ENCODE data around the gene ARHGAP6. TPM values are rescaled to one million over a fixed set of nuclear protein-coding genes. Genes with fewer than 3 reads are reported as not detected.

The ARHGAP6 gene
- total and polyA plus RNA-seq, 2 experiments from 2014 or later: 0.26 to 0.59 TPM

- no peaks in the 10 kb centered on the region for H3K4me1 Mint-ChIP-seq
- Histone ChIP-seq H3K4me1 (ENCODE audit: insufficient read depth) (no peaks in the 10 kb centered on the region), H3K36me3 (ENCODE audit: insufficient read depth) (no peaks in the 10 kb centered on the region), H3K9me2 (ENCODE audit: insufficient read depth) (no peaks in the 10 kb centered on the region), H3K27me3 (ENCODE audit: insufficient read depth) (no peaks in the 10 kb centered on the region), H3K27ac (ENCODE audit: low read depth) (no peak overlapping the region), H3F3A (replicated peaks; ENCODE audit: low read depth) (no peaks in the 10 kb centered on the region), H4K20me1 (replicated peaks; ENCODE audit: insufficient read depth) (no peaks in the 10 kb centered on the region), H3K4me3 (no peak overlapping the region), H3K79me2 (replicated peaks; ENCODE audit: insufficient read depth) (no peaks in the 10 kb centered on the region), H2AFZ (no peak overlapping the region), H3K4me2 (no peak overlapping the region)
- H3K4me3 Mint-ChIP-seq: no peak overlapping the region
- H3K27me3 Mint-ChIP-seq (ENCODE audit: insufficient read depth, low read depth, poor library complexity): no peaks in the 10 kb centered on the region
- no peak overlapping the region for H3K27ac Mint-ChIP-seq
- no peak for DNase-seq (ENCODE audit: low spot score)
- H3K36me3 Mint-ChIP-seq (ENCODE audit: low read depth): no peaks in the 10 kb centered on the region
- peaks cover 4% of the 10 kb centered on the region; the same call in 1 of the 3 replicates for H3K9me3 Mint-ChIP-seq
- TF ChIP-seq NANOG (IDR thresholded peaks at IDR 0.05; ENCODE audit: borderline replicate concordance): no peak
- no peak for TF ChIP-seq EZH2 (IDR thresholded peaks at IDR 0.05; ENCODE audit: low read depth, unreplicated experiment)
- no peak for TF ChIP-seq ETS1 (IDR thresholded peaks at IDR 0.05)
- no peak for TF ChIP-seq STAT1 (IDR thresholded peaks at IDR 0.05; ENCODE audit: unreplicated experiment)
- no peak for TF ChIP-seq ZNF462 (CRISPR knock-in tag; IDR thresholded peaks at IDR 0.05)
- TF ChIP-seq CREB1 (CRISPR knock-in tag; IDR thresholded peaks at IDR 0.05; ENCODE audit: low read depth): no peak
- no peak for TF ChIP-seq EZH2phosphoT487 (IDR thresholded peaks at IDR 0.05; ENCODE audit: unreplicated experiment)
- TF ChIP-seq, protein P1, sequence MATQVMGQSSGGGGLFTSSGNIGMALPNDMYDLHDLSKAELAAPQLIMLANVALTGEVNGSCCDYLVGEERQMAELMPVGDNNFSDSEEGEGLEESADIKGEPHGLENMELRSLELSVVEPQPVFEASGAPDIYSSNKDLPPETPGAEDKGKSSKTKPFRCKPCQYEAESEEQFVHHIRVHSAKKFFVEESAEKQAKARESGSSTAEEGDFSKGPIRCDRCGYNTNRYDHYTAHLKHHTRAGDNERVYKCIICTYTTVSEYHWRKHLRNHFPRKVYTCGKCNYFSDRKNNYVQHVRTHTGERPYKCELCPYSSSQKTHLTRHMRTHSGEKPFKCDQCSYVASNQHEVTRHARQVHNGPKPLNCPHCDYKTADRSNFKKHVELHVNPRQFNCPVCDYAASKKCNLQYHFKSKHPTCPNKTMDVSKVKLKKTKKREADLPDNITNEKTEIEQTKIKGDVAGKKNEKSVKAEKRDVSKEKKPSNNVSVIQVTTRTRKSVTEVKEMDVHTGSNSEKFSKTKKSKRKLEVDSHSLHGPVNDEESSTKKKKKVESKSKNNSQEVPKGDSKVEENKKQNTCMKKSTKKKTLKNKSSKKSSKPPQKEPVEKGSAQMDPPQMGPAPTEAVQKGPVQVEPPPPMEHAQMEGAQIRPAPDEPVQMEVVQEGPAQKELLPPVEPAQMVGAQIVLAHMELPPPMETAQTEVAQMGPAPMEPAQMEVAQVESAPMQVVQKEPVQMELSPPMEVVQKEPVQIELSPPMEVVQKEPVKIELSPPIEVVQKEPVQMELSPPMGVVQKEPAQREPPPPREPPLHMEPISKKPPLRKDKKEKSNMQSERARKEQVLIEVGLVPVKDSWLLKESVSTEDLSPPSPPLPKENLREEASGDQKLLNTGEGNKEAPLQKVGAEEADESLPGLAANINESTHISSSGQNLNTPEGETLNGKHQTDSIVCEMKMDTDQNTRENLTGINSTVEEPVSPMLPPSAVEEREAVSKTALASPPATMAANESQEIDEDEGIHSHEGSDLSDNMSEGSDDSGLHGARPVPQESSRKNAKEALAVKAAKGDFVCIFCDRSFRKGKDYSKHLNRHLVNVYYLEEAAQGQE (IDR thresholded peaks at IDR 0.05; ENCODE audit: unreplicated experiment): no peak
- no peak for TF ChIP-seq ZNF331 (CRISPR knock-in tag; IDR thresholded peaks at IDR 0.05; ENCODE audit: low read depth)
- ATAC-seq: no peak
Observed at GRCh38 chrX:11319806-11320520, 345.8 kb downstream of the ARHGAP6 start.
